Adrenal gland (tissue), 5 donors: Measurements from ENCODE around the gene SIGLEC10.
A peak's percentile ranks its signal among the peaks of the same experiment; 100 is the strongest.

ENCODE experiments used
- CTCF ChIP-seq, 6 experiments: fragments of 450-650 bp in 4 of 6; fragments of 200-600 bp in 2 of 6; sonication (generic) in 1 of 6; IDR thresholded peaks; 1 replicate in 5 of 6; 2 replicates in 1 of 6; pipeline versions ENCODE4 v1.5.1 to v1.8.0; 2016 to 2021; ENCODE audit warnings: antibody characterized with exemption in 6 of 6, mild to moderate bottlenecking in 2 of 6, moderate library complexity in 1 of 6
- POLR2A ChIP-seq, 2 donors: fragments of 450-650 bp; IDR thresholded peaks; one replicate each; pipeline ENCODE4 v1.6.1; 2017; ENCODE audit warnings: antibody characterized with exemption in 2 of 2, mild to moderate bottlenecking in 2 of 2, moderate library complexity in 1 of 2
- donor health status: DM: no; HTN: no; CAD: no.

- TF ChIP-seq CTCF (IDR thresholded peaks at IDR 0.05): peak in 3 of 6 experiments; percentile 22 to 33 (median 28)
- no peak for TF ChIP-seq POLR2A (IDR thresholded peaks at IDR 0.05)
Observed at GRCh38 chr19:51439021-51439465, 21.6 kb upstream of the SIGLEC10 start.
